ENCODE measurements around the gene NEURL1B. TPM values are rescaled to one million over a fixed set of nuclear protein-coding genes. Genes with fewer than 3 reads are reported as not detected.
"Not testable (repeated sequence)": the region's sequence is repeated elsewhere in the genome, so short reads cannot be mapped to it uniquely, and the experiment has no call there.

The NEURL1B gene
- total and polyA plus RNA-seq, 5 donors = 13.2 to 23.1 (median 17.7) TPM

DNA sequence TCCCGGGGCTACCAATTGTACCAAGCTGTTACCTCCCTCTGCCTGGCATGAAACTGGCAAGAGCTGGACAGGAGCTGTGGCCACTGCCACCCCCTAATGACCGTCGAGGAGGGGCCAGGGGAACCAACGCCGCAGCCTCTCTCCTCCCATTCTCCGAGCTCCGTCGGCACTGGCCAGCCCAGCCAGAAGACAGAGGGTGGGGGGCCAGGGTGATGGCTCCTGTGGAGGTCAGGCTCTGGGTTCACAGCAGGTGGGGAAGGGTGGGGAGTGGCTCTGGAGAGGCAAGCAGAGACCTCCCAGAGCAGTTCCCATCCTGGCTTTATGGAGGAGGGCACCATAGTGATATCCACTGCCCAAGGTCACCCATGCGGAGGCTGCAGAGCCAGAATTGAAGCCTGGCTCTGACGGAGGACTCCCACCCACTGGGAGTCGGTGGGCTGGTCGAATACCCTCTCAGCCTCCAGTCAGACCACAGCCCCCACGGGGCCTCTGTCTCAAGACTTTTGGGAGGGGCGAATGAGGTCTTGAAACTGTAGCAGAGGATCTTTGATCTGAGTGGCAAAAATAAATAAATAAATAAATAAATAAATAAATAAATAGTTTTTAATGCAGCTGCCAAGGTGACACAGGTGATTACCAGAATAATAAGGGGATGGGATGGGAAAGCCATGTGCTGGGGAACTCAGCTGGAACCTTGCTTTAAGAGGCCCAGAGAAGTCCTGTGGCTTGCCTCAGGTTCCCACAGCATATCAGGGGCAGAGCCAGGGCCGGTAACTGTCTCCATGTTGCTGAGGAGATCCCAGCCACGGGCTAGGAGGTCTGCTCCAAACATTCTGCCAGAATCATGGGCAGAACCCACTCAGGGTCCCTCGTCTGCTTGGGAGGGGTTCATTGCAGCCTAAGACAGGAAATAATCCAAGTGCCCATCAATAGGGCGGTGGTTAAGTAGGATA, 42.5 kb upstream of the NEURL1B start:
- ATAC-seq (no peak), DNase-seq (no peak)
- WGBS = 72% methylated on average over 18 of the region's 18 CpGs
- Histone ChIP-seq H3K4me1 (ENCODE audit: control insufficient read depth, insufficient read depth, low read length) (peaks cover 14% of the 10 kb centered on the region), H3K9me3 (ENCODE audit: control insufficient read depth, low read length) (no peaks in the 10 kb centered on the region), H3K27ac (ENCODE audit: low read length) (peak overlapping the region; percentile 22), H3K4me3 (ENCODE audit: low read length) (no peak overlapping the region), H3K27me3 (ENCODE audit: control insufficient read depth, insufficient read depth) (no peaks in the 10 kb centered on the region)
- intact Hi-C loops (cut with DNase I) = no loop called here

GRCh38 chr5:172599204-172599567, 41.9 kb upstream of the NEURL1B start:
- WGBS = 59% methylated on average over 3 of the region's 3 CpGs
- Histone ChIP-seq H3K27ac (ENCODE audit: low read length) (no peak overlapping the region), H3K27me3 (ENCODE audit: control insufficient read depth, insufficient read depth) (no peaks in the 10 kb centered on the region), H3K4me3 (ENCODE audit: low read length) (no peak overlapping the region), H3K9me3 (ENCODE audit: control insufficient read depth, low read length) (no peaks in the 10 kb centered on the region), H3K4me1 (ENCODE audit: control insufficient read depth, insufficient read depth, low read length) (peaks cover 14% of the 10 kb centered on the region)
- DNase-seq (no peak), ATAC-seq (no peak)
- intact Hi-C loops (cut with DNase I) = no loop called here

DNA sequence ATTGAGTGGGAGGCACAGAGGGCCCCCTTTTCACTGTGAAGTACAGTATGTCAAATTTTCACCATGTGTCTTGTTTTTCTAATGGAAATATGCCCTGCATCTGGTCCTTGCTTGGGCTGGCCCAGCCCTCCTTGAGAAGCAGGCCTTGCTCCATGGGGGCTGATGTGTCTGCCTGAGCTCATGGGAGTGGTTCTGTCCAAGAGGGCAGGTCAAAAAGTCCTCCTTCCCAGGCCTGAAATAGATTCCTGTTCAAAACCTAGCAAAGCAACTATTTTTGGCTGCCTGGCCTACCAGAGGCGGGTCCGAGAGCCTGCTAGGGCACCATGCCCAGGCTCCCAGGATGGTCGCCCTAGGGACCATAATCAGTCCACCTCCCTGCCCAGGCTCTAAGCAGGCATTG, 40.5 kb upstream of the NEURL1B start:
- Histone ChIP-seq H3K27ac (ENCODE audit: low read length) (no peak overlapping the region), H3K27me3 (ENCODE audit: control insufficient read depth, insufficient read depth) (no peaks in the 10 kb centered on the region), H3K4me1 (ENCODE audit: control insufficient read depth, insufficient read depth, low read length) (peaks cover 14% of the 10 kb centered on the region), H3K4me3 (ENCODE audit: low read length) (no peak overlapping the region), H3K9me3 (ENCODE audit: control insufficient read depth, low read length) (no peaks in the 10 kb centered on the region)
- intact Hi-C loops (cut with DNase I) = loop anchor here in 1 of 4 donors (10.0 kb wide), 1 partner anchor 84 kb away; no protein-coding TSS in a partner anchor
- DNase-seq = peak in 2 of 3 donors; percentile 38 to 62
- ATAC-seq = peak in 1 of 2 donors; percentile 20
- 48% methylated on average over 3 of the region's 3 CpGs for WGBS

GRCh38 chr5:172601576-172601975, 39.5 kb upstream of the NEURL1B start:
- intact Hi-C loops (cut with DNase I) = loop anchor here in 1 of 4 donors (10.0 kb wide), 1 partner anchor 83 kb away; no protein-coding TSS in a partner anchor
- H3K27ac ChIP-seq (ENCODE audit: low read length) = peak overlapping the region; percentile 40
- ATAC-seq; H3K9me3 ChIP-seq (ENCODE audit: control insufficient read depth, low read length); DNase-seq; H3K27me3 ChIP-seq (ENCODE audit: control insufficient read depth, insufficient read depth); H3K4me3 ChIP-seq (ENCODE audit: low read length): not testable (repeated sequence)
- peaks cover 14% of the 10 kb centered on the region for H3K4me1 ChIP-seq (ENCODE audit: control insufficient read depth, insufficient read depth, low read length)
- WGBS = 93% methylated on average over 7 of the region's 7 CpGs

DNA sequence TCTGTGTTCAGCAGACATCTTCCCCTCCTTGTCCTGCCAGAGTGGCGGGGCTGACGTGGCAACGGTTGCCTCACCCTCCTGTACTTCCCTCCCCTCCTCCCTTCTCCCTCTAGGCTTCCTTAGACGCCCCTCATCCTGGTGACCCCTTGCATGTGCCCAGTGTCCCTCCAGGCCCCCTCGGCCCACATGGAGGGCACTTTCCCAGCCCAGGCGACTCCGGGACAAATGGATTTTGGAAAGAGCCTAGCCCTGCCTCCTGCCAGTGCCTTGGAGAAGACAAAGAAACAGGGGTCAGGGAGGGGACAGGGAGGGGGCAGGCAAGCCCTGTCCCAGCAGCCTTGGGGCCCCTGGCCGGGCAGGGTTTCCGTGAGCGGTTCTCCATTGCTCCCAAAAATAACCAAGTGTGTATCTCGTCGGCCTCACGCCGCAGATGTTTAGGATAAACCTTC, 38.3 kb upstream of the NEURL1B start:
- peak; percentile 38 to 49 for ATAC-seq
- intact Hi-C loops (cut with DNase I) = loop anchor here in 1 of 4 donors (10.0 kb wide), 1 partner anchor 82 kb away; no protein-coding TSS in a partner anchor
- H3K27ac ChIP-seq (ENCODE audit: low read length) = peak overlapping the region; percentile 74
- peaks cover 11% of the 10 kb centered on the region for H3K4me1 ChIP-seq (ENCODE audit: control insufficient read depth, insufficient read depth, low read length)
- H3K4me3 ChIP-seq (ENCODE audit: low read length) = no peak overlapping the region
- H3K9me3 ChIP-seq (ENCODE audit: control insufficient read depth, low read length) = no peaks in the 10 kb centered on the region
- 35% methylated on average over 14 of the region's 14 CpGs for WGBS
- peak; percentile 66 to 76 (median 75) for DNase-seq
- H3K27me3 ChIP-seq (ENCODE audit: control insufficient read depth, insufficient read depth) = no peaks in the 10 kb centered on the region

DNA sequence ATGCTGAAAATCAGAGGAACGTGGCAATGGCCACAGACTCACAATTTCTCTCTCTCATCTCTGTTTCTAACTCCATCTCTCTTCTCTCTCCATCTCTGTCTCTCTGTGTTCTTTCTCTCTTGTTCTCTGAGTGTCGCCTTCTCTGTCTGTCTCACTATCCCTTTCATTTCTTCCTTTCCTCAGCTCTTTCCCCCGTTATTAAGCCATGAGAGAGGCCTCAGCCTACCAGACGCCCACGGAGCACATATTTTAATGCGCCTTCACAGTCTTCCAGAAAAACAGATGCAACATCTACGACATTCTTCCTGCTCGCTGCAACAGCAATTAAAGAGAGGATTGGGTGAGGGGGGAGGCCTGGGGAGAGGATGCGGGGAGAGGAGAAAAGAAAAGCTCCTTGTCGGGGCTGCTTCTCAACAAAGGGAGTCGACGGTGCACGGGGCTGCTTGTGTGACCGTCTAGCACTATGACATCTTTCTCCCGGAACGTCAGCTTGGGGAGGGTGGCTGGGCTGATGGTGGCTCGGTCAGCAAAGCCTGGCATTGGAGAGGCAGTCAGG, 37.7 kb upstream of the NEURL1B start:
- Histone ChIP-seq H3K4me3 (ENCODE audit: low read length) (no peak overlapping the region), H3K27ac (ENCODE audit: low read length) (peak overlapping the region; percentile 74), H3K4me1 (ENCODE audit: control insufficient read depth, insufficient read depth, low read length) (peaks cover 11% of the 10 kb centered on the region), H3K9me3 (ENCODE audit: control insufficient read depth, low read length) (no peaks in the 10 kb centered on the region), H3K27me3 (ENCODE audit: control insufficient read depth, insufficient read depth) (no peaks in the 10 kb centered on the region)
- ATAC-seq (peak in 1 of 2 donors; percentile 6), DNase-seq (peak; percentile 29 to 68 (median 67))
- WGBS = 33% methylated on average over 17 of the region's 17 CpGs
- intact Hi-C loops (cut with DNase I) = loop anchor here in 1 of 4 donors (10.0 kb wide), 1 partner anchor 81 kb away; no protein-coding TSS in a partner anchor

DNA sequence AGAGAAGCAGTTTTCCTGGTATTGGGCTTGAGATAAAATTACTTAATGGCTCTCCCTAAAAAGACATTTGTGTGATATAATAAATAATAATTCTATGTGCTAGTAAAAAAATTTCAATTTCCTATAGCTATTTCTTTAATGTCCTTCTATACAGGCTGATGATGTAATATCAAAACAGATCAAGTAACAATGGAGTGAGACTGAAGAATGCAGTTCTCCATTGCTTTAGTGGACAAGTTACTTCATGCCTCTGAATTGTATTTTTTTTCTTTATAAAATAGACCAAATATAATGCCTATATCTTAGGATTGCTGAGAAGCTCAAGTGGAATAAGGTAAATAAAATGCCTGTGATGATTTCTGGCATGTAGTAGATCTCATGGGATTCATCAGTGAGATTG, 35.6 kb upstream of the NEURL1B start:
- no peak overlapping the region for H3K4me3 ChIP-seq (ENCODE audit: low read length)
- H3K9me3 ChIP-seq (ENCODE audit: control insufficient read depth, low read length) = no peaks in the 10 kb centered on the region
- H3K27ac ChIP-seq (ENCODE audit: low read length) = no peak overlapping the region
- H3K27me3 ChIP-seq (ENCODE audit: control insufficient read depth, insufficient read depth) = no peaks in the 10 kb centered on the region
- H3K4me1 ChIP-seq (ENCODE audit: control insufficient read depth, insufficient read depth, low read length) = peaks cover 10% of the 10 kb centered on the region
- no peak for ATAC-seq
- intact Hi-C loops (cut with DNase I) = loop anchor here in 1 of 4 donors (10.0 kb wide), 1 partner anchor 79 kb away; no protein-coding TSS in a partner anchor
- DNase-seq = no peak

GRCh38 chr5:172606156-172606785, 34.8 kb upstream of the NEURL1B start:
- Histone ChIP-seq H3K27ac (ENCODE audit: low read length) (no peak overlapping the region), H3K4me3 (ENCODE audit: low read length) (no peak overlapping the region), H3K9me3 (ENCODE audit: control insufficient read depth, low read length) (no peaks in the 10 kb centered on the region), H3K27me3 (ENCODE audit: control insufficient read depth, insufficient read depth) (no peaks in the 10 kb centered on the region), H3K4me1 (ENCODE audit: control insufficient read depth, insufficient read depth, low read length) (peaks cover 9% of the 10 kb centered on the region)
- WGBS = 62% methylated on average over 4 of the region's 4 CpGs
- DNase-seq (no peak), ATAC-seq (no peak)
- intact Hi-C loops (cut with DNase I) = loop anchor here in 1 of 4 donors (10.0 kb wide), 1 partner anchor 79 kb away; no protein-coding TSS in a partner anchor

DNA sequence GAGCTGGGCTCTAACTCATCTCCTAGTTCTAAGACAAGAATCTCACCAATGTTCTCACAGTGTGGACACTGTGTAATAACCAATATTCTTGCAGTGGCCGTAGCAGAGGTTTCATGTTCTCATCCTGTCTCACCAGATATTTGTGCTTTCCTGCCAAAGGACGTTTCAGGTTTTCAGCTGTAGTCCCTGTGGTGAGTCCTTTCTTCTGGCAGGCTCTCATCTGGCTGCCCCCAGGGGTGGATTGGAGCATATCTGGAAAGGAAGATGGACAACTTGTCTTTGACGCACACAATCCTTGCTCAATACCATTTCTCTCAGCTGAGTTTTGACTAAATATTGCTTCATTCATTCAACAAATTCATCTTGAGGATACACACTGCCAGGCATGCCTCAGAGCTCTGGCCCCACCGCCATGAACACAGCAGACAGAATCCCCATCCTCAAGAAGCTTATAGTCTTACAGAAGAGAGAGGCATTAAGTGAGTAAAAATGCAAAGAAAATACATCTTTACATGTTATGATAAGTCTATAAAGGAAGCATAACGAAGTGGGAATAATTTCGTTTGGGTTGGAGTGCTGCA, 33.8 kb upstream of the NEURL1B start:
- no peak overlapping the region for H3K4me3 ChIP-seq (ENCODE audit: low read length)
- ATAC-seq (peak; percentile 76 to 84), DNase-seq (peak; percentile 77 to 87 (median 80))
- no peaks in the 10 kb centered on the region for H3K9me3 ChIP-seq (ENCODE audit: control insufficient read depth, low read length)
- intact Hi-C loops (cut with DNase I) = loop anchor here in 1 of 4 donors (10.0 kb wide), 1 partner anchor 77 kb away; no protein-coding TSS in a partner anchor
- peaks cover 8% of the 10 kb centered on the region for H3K4me1 ChIP-seq (ENCODE audit: control insufficient read depth, insufficient read depth, low read length)
- H3K27ac ChIP-seq (ENCODE audit: low read length) = peak overlapping the region; percentile 20
- 42% methylated on average over 6 of the region's 6 CpGs for WGBS
- no peaks in the 10 kb centered on the region for H3K27me3 ChIP-seq (ENCODE audit: control insufficient read depth, insufficient read depth)

DNA sequence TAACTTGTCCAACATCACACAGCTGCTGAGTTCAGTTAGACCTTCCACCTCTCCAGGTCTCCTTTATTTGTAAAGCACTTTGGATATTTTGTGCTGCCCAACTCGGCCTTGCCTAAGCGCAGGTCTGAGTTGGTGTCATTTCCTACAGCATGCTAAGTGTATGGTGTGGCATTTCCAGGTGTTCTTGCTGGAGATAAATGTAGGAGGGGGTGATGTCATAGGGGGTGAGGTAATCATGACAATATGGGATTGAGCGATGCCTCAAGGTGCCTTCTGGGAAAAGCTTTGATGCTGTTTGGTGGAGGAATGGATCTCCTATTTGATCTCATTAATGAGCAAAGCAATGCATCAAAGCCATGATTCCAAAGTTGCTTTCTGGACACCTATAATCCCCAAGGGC, 32.3 kb upstream of the NEURL1B start:
- H3K27me3 ChIP-seq (ENCODE audit: control insufficient read depth, insufficient read depth) = no peaks in the 10 kb centered on the region
- ATAC-seq (no peak), DNase-seq (no peak)
- no peak overlapping the region for H3K4me3 ChIP-seq (ENCODE audit: low read length)
- peak overlapping the region; percentile 54 for H3K27ac ChIP-seq (ENCODE audit: low read length)
- WGBS = 97% methylated on average over 3 of the region's 3 CpGs
- peaks cover 3% of the 10 kb centered on the region for H3K4me1 ChIP-seq (ENCODE audit: control insufficient read depth, insufficient read depth, low read length)
- intact Hi-C loops (cut with DNase I) = loop anchor here in 1 of 4 donors (10.0 kb wide), 1 partner anchor 76 kb away; no protein-coding TSS in a partner anchor
- no peaks in the 10 kb centered on the region for H3K9me3 ChIP-seq (ENCODE audit: control insufficient read depth, low read length)
